Stimulated activated CD8-positive, alpha-beta memory T cell treated with anti-CD3 and anti-CD28 coated beads, Interleukin-4, amount 100 ng/mL, for 4 hours (primary cell): ENCODE measurements around the gene PTPRA.
"Not testable (repeated sequence)": the region's sequence is repeated elsewhere in the genome, so short reads cannot be mapped to it uniquely, and the experiment has no call there.

ENCODE experiments used
- DNase-seq, 2 donors: peaks; one replicate each; pipeline ENCODE4 v3.0.0-alpha.2; 2020; ENCODE audit warnings: low read depth in 2 of 2, low spot score in 1 of 2

PTPRA gene

GRCh38 chr20:2873010-2873746 lies at the start of gene PTPRA:
Gene PTPRA, plus strand, starts transcription at chr20:2873481. Its CDS starts 90,797 bp downstream, at chr20:2964278.
- peak; percentile 77 to 86 for DNase-seq

- no peak for DNase-seq
These were observed 47.5 kb upstream of the PTPRA start for GRCh38 chr20:2825761-2826160.

- no peak for DNase-seq
These were observed 46.6 kb upstream of the PTPRA start for GRCh38 chr20:2826655-2827054.

GRCh38 chr20:2829376-2829775 lies 43.9 kb upstream of the PTPRA start:
- no peak for DNase-seq

- DNase-seq = not testable (repeated sequence)
These were observed 42.1 kb upstream of the PTPRA start for GRCh38 chr20:2831206-2831605.

GRCh38 chr20:2833761-2834160 lies 39.5 kb upstream of the PTPRA start:
- DNase-seq = no peak

- DNase-seq = no peak
These were observed 38.7 kb upstream of the PTPRA start for GRCh38 chr20:2834401-2835110.

- DNase-seq = no peak
These were observed 37.9 kb upstream of the PTPRA start for GRCh38 chr20:2835331-2835796.

GRCh38 chr20:2836035-2836434 lies 37.2 kb upstream of the PTPRA start:
- DNase-seq = no peak

- DNase-seq = no peak
These were observed 35.9 kb upstream of the PTPRA start for GRCh38 chr20:2837221-2837960.

GRCh38 chr20:2838170-2838797 lies 35.0 kb upstream of the PTPRA start:
- no peak for DNase-seq

- no peak for DNase-seq
These were observed 34.2 kb upstream of the PTPRA start for GRCh38 chr20:2838847-2839671.

GRCh38 chr20:2839732-2840137 lies 33.5 kb upstream of the PTPRA start:
- no peak for DNase-seq

GRCh38 chr20:2840138-2840966 lies 32.9 kb upstream of the PTPRA start, which contains the start of the genes PCED1A and VPS16:
Gene PCED1A, minus strand, starts transcription at chr20:2840655. Its CDS starts 743 bp downstream, at chr20:2839912.
Gene VPS16, plus strand, starts transcription at chr20:2840745. Its CDS starts 30 bp downstream, at chr20:2840775.
- DNase-seq = peak; percentile 69 to 79

- no peak for DNase-seq
These were observed 32.2 kb upstream of the PTPRA start for GRCh38 chr20:2840967-2841531.

GRCh38 chr20:2845607-2846006 lies 27.7 kb upstream of the PTPRA start:
- no peak for DNase-seq

- no peak for DNase-seq
These were observed 26.6 kb upstream of the PTPRA start for GRCh38 chr20:2846698-2847097.

GRCh38 chr20:2847802-2848201 lies 25.5 kb upstream of the PTPRA start:
- no peak for DNase-seq

GRCh38 chr20:2849529-2849928 lies 23.8 kb upstream of the PTPRA start:
- no peak for DNase-seq
